Measurements from ENCODE around the gene CCDC83. TPM values are rescaled to one million over a fixed set of nuclear protein-coding genes. Genes with fewer than 3 reads are reported as not detected.

Gene CCDC83
- total and polyA plus RNA-seq, 4 donors, result not detected

GRCh38 chr11:85826116-85826855 is 28.9 kb upstream of the CCDC83 start:
- ATAC-seq (ENCODE audit: insufficient read depth, low FRiP score) (no peak), DNase-seq (peak; percentile 48 to 62 (median 52))
- peak overlapping the region in 1 of 2 donors; percentile 15 for H3K9ac ChIP-seq (ENCODE audit: insufficient read depth in 1 of 2, low read length in 2 of 2)
- 65 to 80% methylated on average over 7 of the region's 7 CpGs for WGBS, 2 donors
- no peaks in the 10 kb centered on the region for H3K27me3 ChIP-seq (ENCODE audit: control insufficient read depth in 3 of 3, insufficient read depth in 3 of 3, low read length in 2 of 3)
- no peak overlapping the region for H3K4me3 ChIP-seq
- peaks cover 0 to 22% (median 14%) of the 10 kb centered on the region in 5 donors for H3K4me1 ChIP-seq (ENCODE audit: control insufficient read depth in 5 of 5, insufficient read depth in 5 of 5, low read length in 5 of 5)
- no peaks in the 10 kb centered on the region for H3K36me3 ChIP-seq (ENCODE audit: control insufficient read depth in 4 of 4, insufficient read depth in 4 of 4, low read length in 4 of 4)
- no peak for TF ChIP-seq CTCF (IDR thresholded peaks at IDR 0.05; ENCODE audit: control extremely low read depth, extremely low read depth)
- no peaks in the 10 kb centered on the region for H3K9me3 ChIP-seq (ENCODE audit: control insufficient read depth in 4 of 4, insufficient read depth in 3 of 4, low read length in 3 of 4)
- peak overlapping the region in 1 of 2 donors; percentile 28 for H3K27ac ChIP-seq (ENCODE audit: low read depth in 1 of 2, low read length in 1 of 2)

GRCh38 chr11:85827748-85828639 is 27.2 kb upstream of the CCDC83 start:
- no peak for TF ChIP-seq CTCF (IDR thresholded peaks at IDR 0.05; ENCODE audit: control extremely low read depth, extremely low read depth)
- 36 to 64% methylated on average over 2 of the region's 2 CpGs for WGBS, 2 donors
- H3K27ac ChIP-seq (ENCODE audit: low read depth in 1 of 2, low read length in 1 of 2), result peak overlapping the region in 1 of 2 donors; percentile 66
- peak in 2 of 3 donors; percentile 60 to 67 for DNase-seq
- no peaks in the 10 kb centered on the region for H3K36me3 ChIP-seq (ENCODE audit: control insufficient read depth in 4 of 4, insufficient read depth in 4 of 4, low read length in 4 of 4)
- no peaks in the 10 kb centered on the region for H3K27me3 ChIP-seq (ENCODE audit: control insufficient read depth in 3 of 3, insufficient read depth in 3 of 3, low read length in 2 of 3)
- peak; percentile 36 for ATAC-seq (ENCODE audit: insufficient read depth, low FRiP score)
- H3K9me3 ChIP-seq (ENCODE audit: control insufficient read depth in 4 of 4, insufficient read depth in 3 of 4, low read length in 3 of 4), result no peaks in the 10 kb centered on the region
- H3K4me3 ChIP-seq, result no peak overlapping the region
- peaks cover 0 to 22% (median 12%) of the 10 kb centered on the region in 5 donors for H3K4me1 ChIP-seq (ENCODE audit: control insufficient read depth in 5 of 5, insufficient read depth in 5 of 5, low read length in 5 of 5)
- peak overlapping the region in 1 of 2 donors; percentile 11 for H3K9ac ChIP-seq (ENCODE audit: insufficient read depth in 1 of 2, low read length in 2 of 2)

- peaks cover 0 to 22% (median 12%) of the 10 kb centered on the region in 5 donors for H3K4me1 ChIP-seq (ENCODE audit: control insufficient read depth in 5 of 5, insufficient read depth in 5 of 5, low read length in 5 of 5)
- DNase-seq (no peak), ATAC-seq (ENCODE audit: insufficient read depth, low FRiP score) (no peak)
- WGBS, 2 donors, result 85 to 86% methylated on average over 1 of the region's 1 CpG
- no peak for TF ChIP-seq CTCF (IDR thresholded peaks at IDR 0.05; ENCODE audit: control extremely low read depth, extremely low read depth)
- no peak overlapping the region for H3K27ac ChIP-seq (ENCODE audit: low read depth in 1 of 2, low read length in 1 of 2)
- no peaks in the 10 kb centered on the region for H3K27me3 ChIP-seq (ENCODE audit: control insufficient read depth in 3 of 3, insufficient read depth in 3 of 3, low read length in 2 of 3)
- H3K9me3 ChIP-seq (ENCODE audit: control insufficient read depth in 4 of 4, insufficient read depth in 3 of 4, low read length in 3 of 4), result no peaks in the 10 kb centered on the region
- no peak overlapping the region for H3K4me3 ChIP-seq
- H3K9ac ChIP-seq (ENCODE audit: insufficient read depth in 1 of 2, low read length in 2 of 2), result no peak overlapping the region
- H3K36me3 ChIP-seq (ENCODE audit: control insufficient read depth in 4 of 4, insufficient read depth in 4 of 4, low read length in 4 of 4), result no peaks in the 10 kb centered on the region
Observed at GRCh38 chr11:85828640-85828978, 26.6 kb upstream of the CCDC83 start.

All from lung (tissue), 12 donors.